GM12878 (cell line): ENCODE measurements around the gene TIMM21. TPM values are rescaled to one million over a fixed set of nuclear protein-coding genes. Genes with fewer than 3 reads are reported as not detected.

ENCODE experiments used
- ATAC-seq: fragments of 200-7000 bp; cut with Tn5 transposase; 3 replicates; pipeline ENCODE4 v1.9.1; 2020; ENCODE audit warnings: mild to moderate bottlenecking, moderate library complexity
- BruUV-seq: library from RNA; stranded (reverse); fragments of 400-500 nt; replicated peaks from 2 replicates; lab custom pipeline; 2021; lab: Mats Ljungman, UMichigan
- CTCF ChIA-PET: fragments of 300-600 bp; sonication (Branson Sonifier 250); formaldehyde crosslinking; extraction: SDS; loops from one replicate; lab custom pipeline; 2021; ENCODE audit warnings: inconsistent platforms; lab: Yijun Ruan, JAX
- POLR2A ChIA-PET: fragments of 350-600 bp; formaldehyde crosslinking; extraction: SDS; loops from one replicate; lab custom pipeline; 2021; ENCODE audit warnings: inconsistent platforms; lab: Charles Lee
- RAD21 ChIA-PET: fragments of 300-600 bp; sonication (Branson Sonifier 250); formaldehyde crosslinking; loops from one replicate; lab custom pipeline; 2023; ENCODE audit warnings: antibody characterized with exemption; ENCODE audit not compliant: unreplicated experiment; lab: Charles Lee
- SMC1A ChIA-PET: fragments of 300-600 bp; sonication (Branson Sonifier 250); formaldehyde crosslinking; loops from one replicate; lab custom pipeline; 2023; ENCODE audit not compliant: unreplicated experiment, uncharacterized antibody; lab: Charles Lee
- DNase-seq: peaks from one replicate; pipeline ENCODE4 v3.0.0-alpha.2; 2011; ENCODE audit warnings: low read depth, low spot score
- FAIRE-seq: peaks from 3 replicates; lab custom pipeline; 2011; peaks lifted over from hg19 to GRCh38; lab: Jason Lieb, UNC
- H2AFZ ChIP-seq: 2 replicates; pipeline ENCODE4 v1.6.0; 2011; ENCODE audit warnings: low read depth, low read length, control low read depth; ENCODE audit not compliant: control insufficient read depth
- H3K27ac ChIP-seq: 2 replicates; pipeline ENCODE4 v1.5.1; 2011; ENCODE audit warnings: control low read depth; ENCODE audit not compliant: control insufficient read depth, insufficient read depth
- H3K27me3 ChIP-seq, 2 experiments: replicated peaks in 1 of 2; 2 replicates each; pipeline versions ENCODE4 v1.6.0 to v1.6.1; 2011; ENCODE audit warnings: low read length in 1 of 2; ENCODE audit not compliant: control insufficient read depth in 2 of 2, insufficient read depth in 2 of 2
- H3K36me3 ChIP-seq, 2 experiments: 2 replicates each; pipeline ENCODE4 v1.5.1; 2011; ENCODE audit warnings: low read length in 1 of 2; ENCODE audit not compliant: control insufficient read depth in 2 of 2, insufficient read depth in 2 of 2
- H3K4me1 ChIP-seq: 2 replicates; pipeline ENCODE4 v1.6.1; 2011; ENCODE audit warnings: mild to moderate bottlenecking, low read length, moderate library complexity, mixed read lengths; ENCODE audit not compliant: control insufficient read depth, insufficient read depth
- H3K4me2 ChIP-seq: 2 replicates; pipeline ENCODE4 v1.6.0; 2011; ENCODE audit warnings: control low read depth; ENCODE audit not compliant: control insufficient read depth, insufficient read depth
- H3K4me3 ChIP-seq: fragments of 200-600 bp; sonication (generic); 2 replicates; pipeline ENCODE4 v1.5.1; 2016
- H3K79me2 ChIP-seq: 2 replicates; pipeline ENCODE4 v1.6.0; 2011; ENCODE audit warnings: low read length; ENCODE audit not compliant: control insufficient read depth, insufficient read depth
- H3K9ac ChIP-seq: 2 replicates; pipeline ENCODE4 v1.8.0; 2011; ENCODE audit warnings: low read length, control low read depth, mixed read lengths; ENCODE audit not compliant: control insufficient read depth, insufficient read depth
- H3K9me3 ChIP-seq: replicated peaks from 3 replicates; pipeline ENCODE4 v1.5.1; 2011; ENCODE audit warnings: mild to moderate bottlenecking, low read length; ENCODE audit not compliant: control insufficient read depth, insufficient read depth
- H4K20me1 ChIP-seq: 2 replicates; pipeline ENCODE4 v1.6.0; 2011; ENCODE audit not compliant: control insufficient read depth, insufficient read depth
- CBFB ChIP-seq: IDR thresholded peaks from 2 replicates; pipeline ENCODE4 v1.6.1; 2016; ENCODE audit warnings: antibody characterized with exemption, low read depth
- CHD1 ChIP-seq: IDR thresholded peaks from 2 replicates; pipeline ENCODE4 v1.6.1; 2012; ENCODE audit warnings: low read depth, low read length, improper control_type of control experiment
- CREB1 ChIP-seq: IDR thresholded peaks from 2 replicates; pipeline ENCODE4 v1.6.1; 2012; ENCODE audit warnings: low read depth, mild to moderate bottlenecking, inconsistent platforms
- GATAD2B ChIP-seq: fragments of 450-650 bp; conservative IDR thresholded peaks from 2 replicates; pipeline ENCODE4 v1.6.1; 2017; ENCODE audit warnings: low read depth, mild to moderate bottlenecking, moderate library complexity
- LARP7 ChIP-seq: fragments of 450-650 bp; IDR thresholded peaks from 2 replicates; pipeline ENCODE4 v1.6.1; 2017; ENCODE audit warnings: mild to moderate bottlenecking
- PAX5 ChIP-seq: IDR thresholded peaks from 2 replicates; pipeline ENCODE4 v1.6.1; 2011; ENCODE audit warnings: low read depth, low read length, borderline replicate concordance
- RB1 ChIP-seq: fragments of 450-650 bp; formaldehyde crosslinking; IDR thresholded peaks from 2 replicates; pipeline ENCODE4 v1.6.1; 2017; ENCODE audit warnings: mild to moderate bottlenecking, borderline replicate concordance
- RCOR1 ChIP-seq: conservative IDR thresholded peaks from 2 replicates; pipeline ENCODE4 v1.6.1; 2012; ENCODE audit warnings: low read depth, low read length, improper control_type of control experiment
- SIX5 ChIP-seq: IDR thresholded peaks from 2 replicates; pipeline ENCODE4 v1.6.1; 2011; ENCODE audit warnings: mild to moderate bottlenecking, low read depth, low read length, moderate library complexity; ENCODE audit not compliant: severe bottlenecking
- STAT1 ChIP-seq: fragments of 450-650 bp; conservative IDR thresholded peaks from 2 replicates; pipeline ENCODE4 v1.6.1; 2014; ENCODE audit warnings: antibody characterized with exemption, mild to moderate bottlenecking
- SUPT20H ChIP-seq: IDR thresholded peaks from 2 replicates; pipeline ENCODE4 v1.6.1; 2011; ENCODE audit warnings: low read depth, mild to moderate bottlenecking, low read length, moderate library complexity, borderline replicate concordance; ENCODE audit not compliant: control insufficient read depth
- SUZ12 ChIP-seq: fragments of 200-600 bp; sonication (generic); IDR thresholded peaks from one replicate; pipeline ENCODE4 v1.6.1; 2018; ENCODE audit warnings: antibody characterized with exemption, mild to moderate bottlenecking; ENCODE audit not compliant: unreplicated experiment
- ZNF207 ChIP-seq: fragments of 450-650 bp; IDR thresholded peaks from 2 replicates; pipeline ENCODE4 v1.6.1; 2014; ENCODE audit warnings: antibody characterized with exemption, mild to moderate bottlenecking, borderline replicate concordance
- WGBS: methylation state at CpG from one replicate; pipeline ENCODE4 v1.1.6; 2016; ENCODE audit warnings: low lambda C conversion rate; ENCODE audit not compliant: insufficient replicate concordance, insufficient coverage; ENCODE audit errors: missing lambda C conversion rate; 5-methylcytosine and 5-hydroxymethylcytosine counted together
- in situ Hi-C: fragments of 300-500 bp; cut with MboI; formaldehyde crosslinking; loops from 9 replicates; pipeline ENCODE4 v1.14.3; 2018; ENCODE audit warnings: mixed read lengths
- intact Hi-C: fragments of 100-400 bp; cut with micrococcal nuclease; formaldehyde crosslinking; loops from one replicate; pipeline ENCODE4 v1.14.2; 2022; ENCODE audit not compliant: unreplicated experiment
- polyA plus RNA-seq, 11 experiments: library from polyadenylated mRNA; depleted of rRNA in 4 of 11; unstranded in 6 of 11; stranded (reverse) in 5 of 11; fragments of >200 nt; fragmentation: Nextera tagmentation in 4 of 11; fragmentation: Illumina TruSeq in 1 of 11; extraction: Ambion mirVana in 4 of 11; extraction: Trizol in 1 of 11; gene quantifications; 1 replicate in 1 of 11; 2 replicates in 10 of 11; pipeline versions ENCODE4 v1.2.1 to v1.2.3, GENCODE V29; 2011 to 2016; ENCODE audit warnings: inconsistent platforms in 2 of 11, missing spikeins in 2 of 11, low read depth in 1 of 11
- total RNA-seq, 4 experiments: library from RNA; depleted of rRNA in 3 of 4; stranded (reverse); fragments of >200 nt in 3 of 4; fragmentation: Illumina TruSeq in 1 of 4; extraction: Trizol in 1 of 4; gene quantifications; 2 replicates each; pipeline versions ENCODE4 v1.2.1 to v1.2.3, GENCODE V29; 2013 to 2021
- TF ChIP-seq, protein P1 (sequence below): fragments of 450-650 bp; IDR thresholded peaks from 2 replicates; pipeline ENCODE4 v1.6.1; 2016; ENCODE audit warnings: mild to moderate bottlenecking
- TF ChIP-seq, protein P2 (sequence below): fragments of 450-650 bp; IDR thresholded peaks from 2 replicates; pipeline ENCODE4 v1.6.1; 2017; ENCODE audit warnings: mild to moderate bottlenecking, moderate library complexity
- TF ChIP-seq, protein P3 (sequence below): IDR thresholded peaks from 2 replicates; pipeline ENCODE4 v1.6.1; 2011; ENCODE audit warnings: mild to moderate bottlenecking, low read depth, low read length, moderate library complexity; ENCODE audit not compliant: insufficient replicate concordance

Gene TIMM21
- total and polyA plus RNA-seq, 10 of the 15 experiments (the other 5 are each of a cell fraction or from before 2014, with no cell fraction given), result 39.5 to 203 (median 83.4) TPM

DNA sequence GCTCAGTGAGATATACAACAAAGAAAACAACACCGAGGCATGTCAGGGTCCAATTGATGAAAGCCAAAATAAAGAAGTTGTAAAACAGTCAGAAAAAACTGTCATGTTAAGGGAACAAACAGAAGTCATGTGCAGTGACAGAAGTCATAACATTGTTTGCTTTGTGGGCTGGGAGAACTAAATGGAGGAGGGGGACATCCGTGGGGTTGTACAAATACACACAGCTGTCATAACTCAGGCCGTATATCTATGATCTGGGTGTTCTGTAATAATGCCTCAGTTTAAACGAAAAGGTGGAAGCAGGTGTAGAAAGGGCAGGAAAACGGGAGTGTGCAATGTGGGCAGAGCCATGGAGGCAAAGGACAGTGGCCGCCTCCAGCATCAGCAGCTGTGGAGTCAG is 27.3 kb downstream of the TIMM21 start:
- 15% methylated on average over 6 of the region's 6 CpGs for WGBS
- H3K9me3 ChIP-seq, result no peaks in the 10 kb centered on the region
- ATAC-seq, result no peak
- SMC1A ChIA-PET, result interaction anchor here (1.0 kb wide), 1 partner anchor 10 kb away, joined by 4 read pairs; no protein-coding TSS in a partner anchor
- DNase-seq, result no peak
- H3K79me2 ChIP-seq, result no peaks in the 10 kb centered on the region
- H3K4me2 ChIP-seq, result no peak overlapping the region
- FAIRE-seq, result no peak
- TF ChIP-seq SUZ12 (no peak), SUPT20H (no peak), CBFB (no peak), CREB1 (no peak), PAX5 (no peak), LARP7 (no peak), RB1 (no peak), SIX5 (no peak), CHD1 (no peak), ZNF207 (no peak), RCOR1 (no peak), STAT1 (no peak), GATAD2B (no peak)
- TF ChIP-seq, protein P1, sequence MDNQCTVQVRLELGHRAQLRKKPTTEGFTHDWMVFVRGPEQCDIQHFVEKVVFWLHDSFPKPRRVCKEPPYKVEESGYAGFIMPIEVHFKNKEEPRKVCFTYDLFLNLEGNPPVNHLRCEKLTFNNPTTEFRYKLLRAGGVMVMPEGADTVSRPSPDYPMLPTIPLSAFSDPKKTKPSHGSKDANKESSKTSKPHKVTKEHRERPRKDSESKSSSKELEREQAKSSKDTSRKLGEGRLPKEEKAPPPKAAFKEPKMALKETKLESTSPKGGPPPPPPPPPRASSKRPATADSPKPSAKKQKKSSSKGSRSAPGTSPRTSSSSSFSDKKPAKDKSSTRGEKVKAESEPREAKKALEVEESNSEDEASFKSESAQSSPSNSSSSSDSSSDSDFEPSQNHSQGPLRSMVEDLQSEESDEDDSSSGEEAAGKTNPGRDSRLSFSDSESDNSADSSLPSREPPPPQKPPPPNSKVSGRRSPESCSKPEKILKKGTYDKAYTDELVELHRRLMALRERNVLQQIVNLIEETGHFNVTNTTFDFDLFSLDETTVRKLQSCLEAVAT, result no peak
- TF ChIP-seq, protein P2, sequence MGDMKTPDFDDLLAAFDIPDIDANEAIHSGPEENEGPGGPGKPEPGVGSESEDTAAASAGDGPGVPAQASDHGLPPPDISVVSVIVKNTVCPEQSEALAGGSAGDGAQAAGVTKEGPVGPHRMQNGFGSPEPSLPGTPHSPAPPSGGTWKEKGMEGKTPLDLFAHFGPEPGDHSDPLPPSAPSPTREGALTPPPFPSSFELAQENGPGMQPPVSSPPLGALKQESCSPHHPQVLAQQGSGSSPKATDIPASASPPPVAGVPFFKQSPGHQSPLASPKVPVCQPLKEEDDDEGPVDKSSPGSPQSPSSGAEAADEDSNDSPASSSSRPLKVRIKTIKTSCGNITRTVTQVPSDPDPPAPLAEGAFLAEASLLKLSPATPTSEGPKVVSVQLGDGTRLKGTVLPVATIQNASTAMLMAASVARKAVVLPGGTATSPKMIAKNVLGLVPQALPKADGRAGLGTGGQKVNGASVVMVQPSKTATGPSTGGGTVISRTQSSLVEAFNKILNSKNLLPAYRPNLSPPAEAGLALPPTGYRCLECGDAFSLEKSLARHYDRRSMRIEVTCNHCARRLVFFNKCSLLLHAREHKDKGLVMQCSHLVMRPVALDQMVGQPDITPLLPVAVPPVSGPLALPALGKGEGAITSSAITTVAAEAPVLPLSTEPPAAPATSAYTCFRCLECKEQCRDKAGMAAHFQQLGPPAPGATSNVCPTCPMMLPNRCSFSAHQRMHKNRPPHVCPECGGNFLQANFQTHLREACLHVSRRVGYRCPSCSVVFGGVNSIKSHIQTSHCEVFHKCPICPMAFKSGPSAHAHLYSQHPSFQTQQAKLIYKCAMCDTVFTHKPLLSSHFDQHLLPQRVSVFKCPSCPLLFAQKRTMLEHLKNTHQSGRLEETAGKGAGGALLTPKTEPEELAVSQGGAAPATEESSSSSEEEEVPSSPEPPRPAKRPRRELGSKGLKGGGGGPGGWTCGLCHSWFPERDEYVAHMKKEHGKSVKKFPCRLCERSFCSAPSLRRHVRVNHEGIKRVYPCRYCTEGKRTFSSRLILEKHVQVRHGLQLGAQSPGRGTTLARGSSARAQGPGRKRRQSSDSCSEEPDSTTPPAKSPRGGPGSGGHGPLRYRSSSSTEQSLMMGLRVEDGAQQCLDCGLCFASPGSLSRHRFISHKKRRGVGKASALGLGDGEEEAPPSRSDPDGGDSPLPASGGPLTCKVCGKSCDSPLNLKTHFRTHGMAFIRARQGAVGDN, result no peak
- TF ChIP-seq, protein P3, sequence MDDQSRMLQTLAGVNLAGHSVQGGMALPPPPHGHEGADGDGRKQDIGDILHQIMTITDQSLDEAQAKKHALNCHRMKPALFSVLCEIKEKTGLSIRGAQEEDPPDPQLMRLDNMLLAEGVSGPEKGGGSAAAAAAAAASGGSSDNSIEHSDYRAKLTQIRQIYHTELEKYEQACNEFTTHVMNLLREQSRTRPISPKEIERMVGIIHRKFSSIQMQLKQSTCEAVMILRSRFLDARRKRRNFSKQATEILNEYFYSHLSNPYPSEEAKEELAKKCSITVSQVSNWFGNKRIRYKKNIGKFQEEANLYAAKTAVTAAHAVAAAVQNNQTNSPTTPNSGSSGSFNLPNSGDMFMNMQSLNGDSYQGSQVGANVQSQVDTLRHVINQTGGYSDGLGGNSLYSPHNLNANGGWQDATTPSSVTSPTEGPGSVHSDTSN, result no peak
- TF ChIP-seq, all 136 proteins: peak for 0
- no TSS peak for BruUV-seq
- Histone ChIP-seq H3K27ac (no peak overlapping the region), H4K20me1 (no peaks in the 10 kb centered on the region), H3K36me3 (no peaks in the 10 kb centered on the region), H3K9ac (no peak overlapping the region), H3K27me3 (peaks cover 0 to 2% of the 10 kb centered on the region in 2 experiments; a peak in 2 of 4 replicates), H2AFZ (no peak overlapping the region), H3K4me3 (no peak overlapping the region), H3K4me1 (peaks cover 6% of the 10 kb centered on the region; the same call in 1 of the 2 replicates)
- RAD21 ChIA-PET, result no interaction called here
- intact Hi-C loops, result no loop called here
- CTCF ChIA-PET, result no interaction called here
- POLR2A ChIA-PET, result no interaction called here
- in situ Hi-C loops, result no loop called here
